ENCODE measurements around the gene LMO4.
A peak's percentile ranks its signal among the peaks of the same experiment; 100 is the strongest.

LMO4 gene, protein sequence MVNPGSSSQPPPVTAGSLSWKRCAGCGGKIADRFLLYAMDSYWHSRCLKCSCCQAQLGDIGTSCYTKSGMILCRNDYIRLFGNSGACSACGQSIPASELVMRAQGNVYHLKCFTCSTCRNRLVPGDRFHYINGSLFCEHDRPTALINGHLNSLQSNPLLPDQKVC

DNA sequence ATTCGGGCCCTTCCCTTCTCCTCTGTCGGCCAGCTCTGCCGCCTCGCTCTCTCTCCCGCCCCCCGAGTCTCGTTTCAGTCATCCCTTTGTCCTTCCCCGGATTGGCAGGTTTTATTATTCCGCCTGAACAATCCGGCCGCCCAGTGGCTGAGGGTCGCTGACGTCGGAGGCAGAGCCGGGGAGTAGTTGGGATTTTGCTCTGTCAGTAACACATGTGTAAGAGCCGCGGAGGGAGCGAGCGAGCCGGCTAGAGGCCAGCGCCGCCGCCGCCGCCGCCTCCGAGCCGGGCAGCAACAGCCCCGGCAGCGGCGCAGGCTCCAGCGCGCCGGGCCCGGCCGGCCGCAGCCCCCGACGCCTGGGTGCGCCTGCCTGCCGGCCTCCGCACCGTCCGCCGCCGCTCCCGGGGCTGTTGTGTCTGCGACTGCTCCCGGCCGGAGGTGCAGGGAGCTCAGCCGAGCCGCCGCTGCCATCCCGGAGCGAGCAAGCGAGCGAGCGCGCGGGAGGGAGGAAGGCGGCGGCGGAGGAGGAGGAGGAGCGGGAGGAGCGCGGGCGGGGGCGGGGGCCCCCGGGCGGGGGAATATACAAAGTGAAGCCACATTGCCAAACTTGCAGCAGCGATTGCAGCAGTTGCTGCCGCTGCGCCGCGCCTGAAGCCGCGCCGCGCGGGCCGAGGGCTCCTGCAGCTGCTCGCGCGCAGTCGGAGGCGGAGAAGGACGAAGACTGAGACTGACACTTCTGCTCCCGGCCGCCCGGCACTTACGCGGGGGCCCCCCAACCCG is at the start of gene LMO4:
Gene LMO4 (plus strand): TSS at position 609 of the 779 bp plus-strand sequence. CDS start 3,136 bp downstream, outside the sequence.
- peak; percentile 80 to 89 for DNase-seq (ENCODE audit: extremely low read depth in 1 of 2, low read depth in 1 of 2)

DNA sequence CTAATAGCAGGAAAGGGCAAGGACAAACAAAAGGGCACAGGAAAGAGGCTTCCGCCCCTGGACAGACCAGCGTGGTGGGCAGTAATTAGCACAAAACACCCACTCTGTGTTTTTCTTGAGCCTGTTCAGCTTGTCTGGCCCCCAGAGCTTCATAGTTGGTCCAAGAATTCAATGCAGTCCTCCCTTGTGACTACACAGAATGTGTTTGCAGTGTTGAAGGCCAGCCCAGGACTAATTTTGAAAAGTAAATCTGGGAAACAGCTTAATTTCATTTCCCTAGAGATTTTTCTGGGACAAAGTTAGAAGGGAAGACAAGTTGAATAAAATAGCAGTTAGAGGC is 49.2 kb upstream of the LMO4 start:
- DNase-seq (ENCODE audit: extremely low read depth in 1 of 2, low read depth in 1 of 2) = no peak

DNA sequence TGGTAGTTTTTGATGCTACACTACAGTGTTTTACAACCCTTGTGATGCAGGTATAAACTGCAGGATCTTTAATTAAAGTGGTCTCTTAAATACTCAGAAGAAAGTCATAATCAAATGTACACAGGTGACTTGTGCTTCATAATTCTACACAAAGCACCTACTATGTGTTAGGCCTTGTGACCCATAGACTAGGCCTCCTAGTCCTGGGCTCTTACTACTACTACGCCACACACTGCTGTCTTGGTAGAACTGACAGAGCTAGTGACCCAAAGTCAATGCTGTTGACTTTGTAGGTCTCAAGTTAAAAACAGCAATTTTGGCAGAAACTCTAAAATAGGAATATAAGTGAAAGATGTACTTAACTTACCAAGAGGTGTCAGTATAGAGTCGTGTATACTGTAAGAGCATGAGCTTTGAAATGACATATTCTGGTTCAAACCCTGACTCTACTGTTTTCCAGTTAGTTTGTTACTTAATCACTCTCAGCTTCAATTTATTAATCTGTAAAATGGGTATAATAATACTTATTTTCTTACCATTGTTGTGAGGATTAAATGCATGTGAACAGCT is 48.6 kb upstream of the LMO4 start:
- DNase-seq (ENCODE audit: extremely low read depth in 1 of 2, low read depth in 1 of 2) = no peak

DNA sequence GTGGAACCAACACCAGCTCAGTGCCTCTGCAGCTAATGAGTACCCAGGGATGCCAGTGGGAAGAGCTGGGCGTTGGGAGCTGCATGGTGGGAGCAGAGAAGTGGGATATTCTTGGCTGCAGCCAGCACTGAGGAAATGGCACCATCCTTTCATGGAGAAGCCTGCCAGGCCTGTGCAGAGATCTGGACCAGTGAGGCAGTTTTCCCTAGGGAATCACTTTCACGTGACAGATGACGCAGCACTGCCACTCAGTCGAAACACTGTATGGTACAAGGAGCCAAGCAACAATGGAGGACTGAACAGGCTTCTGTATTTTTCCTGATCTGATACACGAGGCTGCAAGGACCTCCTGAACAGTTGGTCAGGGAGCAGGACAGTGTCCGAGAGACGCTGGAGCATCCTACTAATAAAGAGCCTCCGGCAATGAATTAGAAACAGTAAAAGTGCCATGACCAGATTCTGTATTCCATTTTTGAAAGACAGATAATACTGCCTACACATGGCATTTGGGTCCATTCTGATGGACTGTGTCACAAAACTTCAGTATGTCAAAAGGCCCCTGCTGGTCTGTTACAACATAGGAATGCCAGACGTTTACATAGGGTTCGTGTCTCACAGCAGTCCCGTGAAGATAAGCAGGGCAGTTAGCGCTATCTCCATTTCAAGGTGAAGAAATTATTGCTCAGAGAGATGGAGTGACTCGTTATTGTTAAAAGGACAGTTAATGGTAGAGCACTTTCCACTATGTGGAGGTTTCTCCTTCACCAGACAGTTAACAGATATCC is 44.0 kb upstream of the LMO4 start:
- no peak for DNase-seq (ENCODE audit: extremely low read depth in 1 of 2, low read depth in 1 of 2)

DNA sequence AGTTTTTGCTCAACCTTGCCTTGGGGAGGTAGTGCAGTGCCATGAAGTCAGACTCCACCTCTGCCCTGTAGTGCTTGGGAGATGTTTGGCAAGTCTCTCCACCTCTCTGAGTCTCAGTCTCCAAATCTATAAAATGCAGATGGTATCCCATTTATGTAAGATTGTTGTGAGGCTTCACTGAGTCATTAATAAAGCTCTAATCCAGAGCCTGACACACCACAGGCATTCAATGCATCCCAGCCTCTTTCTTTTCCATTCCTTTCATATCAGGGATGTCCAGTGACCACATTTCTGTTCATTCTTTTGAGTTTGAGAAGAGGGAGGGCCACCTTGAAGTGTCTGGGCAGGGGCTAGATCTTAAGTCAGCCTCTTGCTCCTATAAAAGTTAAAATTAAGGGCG is 37.6 kb upstream of the LMO4 start:
- DNase-seq (ENCODE audit: extremely low read depth in 1 of 2, low read depth in 1 of 2) = no peak

DNA sequence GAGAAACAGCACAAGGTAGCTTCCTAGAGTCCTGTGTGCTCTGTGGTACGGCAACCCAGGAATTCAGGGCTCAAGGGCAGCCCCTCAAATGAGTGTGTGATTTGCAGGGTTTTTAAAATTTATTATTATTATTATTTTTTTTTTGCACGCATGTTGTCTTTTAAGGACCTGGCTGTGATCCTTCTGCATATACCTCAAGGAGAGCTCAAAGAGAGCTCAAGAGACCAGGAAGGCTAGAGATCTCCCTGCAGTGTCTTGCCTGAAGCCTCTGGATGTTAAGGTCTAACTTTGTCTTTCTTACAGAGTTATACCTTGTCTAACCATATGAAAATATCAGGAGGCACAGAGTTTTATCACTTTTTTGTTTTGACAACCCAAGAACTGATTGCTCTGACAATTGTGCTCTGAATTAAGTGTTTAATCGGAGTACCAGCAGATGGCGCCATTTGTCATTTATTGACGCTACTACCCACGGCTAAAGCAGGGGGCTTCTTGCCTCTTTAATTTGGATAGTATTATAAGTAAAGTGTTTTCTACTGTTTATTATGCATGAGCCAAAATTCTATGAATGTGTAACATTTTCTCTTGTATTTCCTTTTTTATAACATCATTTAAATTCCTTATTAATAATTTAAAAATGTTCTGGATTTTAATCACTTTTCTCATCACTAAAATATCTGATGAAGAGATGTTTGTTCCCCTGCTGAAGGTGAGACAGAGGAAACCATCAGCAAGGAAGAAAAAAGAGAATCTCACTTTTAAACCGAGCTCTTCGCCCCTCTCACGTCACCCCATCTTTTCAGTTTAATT is 35.8 kb upstream of the LMO4 start:
- DNase-seq (ENCODE audit: extremely low read depth in 1 of 2, low read depth in 1 of 2) = peak; percentile 3 to 18

DNA sequence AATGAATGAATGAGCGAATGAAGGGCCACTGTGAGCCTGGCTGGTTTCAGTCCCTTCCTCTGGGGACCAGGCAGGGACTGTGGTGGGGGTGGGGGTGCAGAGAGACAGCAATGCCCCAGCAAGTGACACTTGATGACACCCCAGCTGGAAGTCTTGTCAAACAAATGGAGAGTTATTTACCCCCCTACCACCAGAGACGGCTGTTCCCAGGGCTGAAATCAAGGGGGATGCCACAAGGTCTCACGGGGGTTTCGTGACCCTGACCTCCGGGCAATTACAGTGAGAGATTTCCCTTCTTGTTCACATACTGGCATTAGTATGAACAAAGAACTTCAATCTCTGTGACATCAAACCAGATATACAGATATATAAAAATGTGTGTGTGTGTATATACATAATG is 34.0 kb upstream of the LMO4 start:
- no peak for DNase-seq (ENCODE audit: extremely low read depth in 1 of 2, low read depth in 1 of 2)

DNA sequence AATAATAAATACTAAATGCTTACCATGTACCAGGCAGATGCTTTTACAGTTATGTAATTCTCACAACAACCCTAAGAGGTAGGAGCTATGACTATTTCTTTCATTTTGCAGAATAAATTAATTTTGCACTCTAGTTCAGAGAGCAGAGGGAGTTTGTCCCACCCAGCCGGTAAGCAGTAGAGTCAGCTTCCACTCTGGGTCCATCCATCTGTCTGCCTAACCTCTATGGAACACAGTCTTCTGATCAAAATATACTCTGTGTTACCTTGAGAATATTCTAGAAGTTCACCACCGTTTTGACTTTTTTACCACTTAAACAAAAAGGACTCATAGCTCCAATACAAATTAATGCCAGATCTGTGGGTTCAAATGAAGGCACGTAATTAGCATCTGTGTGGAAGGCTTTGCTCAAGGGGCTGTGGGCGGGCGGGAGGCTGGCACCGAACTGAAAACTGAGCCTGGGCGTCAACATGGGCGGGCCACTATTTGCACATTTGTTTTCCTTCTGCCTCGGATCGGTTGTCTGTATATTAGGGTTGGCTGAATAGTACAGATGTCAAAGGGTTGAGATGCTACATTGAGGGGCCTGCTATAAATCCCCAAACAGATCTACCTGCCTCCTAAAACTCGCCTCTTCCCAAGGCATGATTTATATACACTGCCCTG is 33.1 kb upstream of the LMO4 start:
- no peak for DNase-seq (ENCODE audit: extremely low read depth in 1 of 2, low read depth in 1 of 2)

DNA sequence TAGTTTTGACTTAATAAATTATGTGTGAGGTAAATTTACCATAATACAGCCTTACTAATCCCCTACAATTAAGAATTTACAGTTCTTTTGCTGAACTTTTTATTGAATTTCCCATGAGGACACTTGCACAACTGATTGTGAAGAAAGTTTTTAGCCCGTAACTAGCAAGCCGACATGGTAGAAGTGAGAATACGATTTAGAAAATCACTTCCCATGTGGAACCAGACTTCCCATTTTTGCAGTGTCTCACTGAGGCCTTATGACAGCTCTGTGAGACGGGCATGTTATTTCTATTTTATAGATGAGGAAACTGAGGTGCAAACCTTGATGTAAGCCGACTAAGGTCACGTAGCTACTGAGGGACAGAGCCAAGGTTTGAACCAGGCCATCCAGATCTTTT is 32.5 kb upstream of the LMO4 start:
- DNase-seq (ENCODE audit: extremely low read depth in 1 of 2, low read depth in 1 of 2) = no peak

DNA sequence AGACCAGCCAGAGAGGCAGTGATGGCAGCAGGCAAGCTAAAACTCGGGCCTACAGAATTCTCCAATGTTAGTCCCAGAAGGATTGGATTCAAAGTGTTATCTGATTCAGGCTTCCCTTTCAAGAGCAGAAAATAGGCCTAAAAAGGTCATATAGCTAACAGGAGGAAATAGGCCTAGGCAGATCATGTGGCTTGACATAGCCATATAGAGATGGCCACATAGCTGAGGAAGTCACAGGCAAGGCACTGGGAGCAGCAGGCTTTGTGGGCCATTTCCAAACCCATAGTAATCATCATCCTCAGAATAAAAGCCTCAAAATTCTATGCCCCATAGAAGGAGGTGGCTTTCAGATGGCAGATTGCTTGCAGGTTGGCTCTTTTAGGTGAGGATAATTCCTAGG is 29.0 kb upstream of the LMO4 start:
- no peak for DNase-seq (ENCODE audit: extremely low read depth in 1 of 2, low read depth in 1 of 2)

DNA sequence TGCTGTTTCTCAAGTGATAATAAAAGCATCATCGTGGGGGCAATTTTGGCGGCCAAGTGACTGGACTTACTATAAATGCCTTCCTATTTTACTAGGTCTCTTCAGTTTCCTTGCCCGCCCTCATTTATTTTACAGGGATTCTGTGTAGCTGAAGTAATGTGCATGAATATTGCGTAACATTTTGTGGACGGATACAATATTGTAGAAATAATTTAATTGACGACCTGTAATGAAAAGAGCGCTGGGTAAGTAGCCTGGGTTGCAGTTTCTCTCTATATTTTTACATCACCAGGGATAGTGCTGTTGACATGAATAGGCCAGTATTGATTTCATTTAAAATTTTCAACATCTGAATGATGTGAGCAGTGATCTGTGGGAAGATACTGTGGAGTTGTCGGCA is 28.1 kb upstream of the LMO4 start:
- DNase-seq (ENCODE audit: extremely low read depth in 1 of 2, low read depth in 1 of 2) = no peak

DNA sequence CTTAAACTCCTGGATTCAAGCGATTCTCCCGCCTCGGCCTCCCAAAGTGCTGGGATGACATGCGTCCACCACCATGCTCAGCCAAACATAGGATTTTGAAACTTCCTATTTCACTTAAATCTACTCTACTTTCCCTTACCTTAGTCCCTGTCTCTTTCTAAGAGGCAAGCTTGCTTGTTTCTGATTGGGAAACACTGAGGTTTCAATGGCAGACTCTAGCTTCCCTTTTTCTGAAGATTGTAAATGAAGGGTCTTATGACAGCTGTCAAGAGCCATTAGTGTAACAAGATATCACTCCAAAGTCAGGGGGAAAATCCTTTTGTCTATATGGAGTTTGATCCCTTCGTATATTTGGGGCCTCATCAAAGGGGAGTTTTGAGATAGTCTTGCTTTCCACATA is 23.5 kb upstream of the LMO4 start:
- DNase-seq (ENCODE audit: extremely low read depth in 1 of 2, low read depth in 1 of 2) = no peak

DNA sequence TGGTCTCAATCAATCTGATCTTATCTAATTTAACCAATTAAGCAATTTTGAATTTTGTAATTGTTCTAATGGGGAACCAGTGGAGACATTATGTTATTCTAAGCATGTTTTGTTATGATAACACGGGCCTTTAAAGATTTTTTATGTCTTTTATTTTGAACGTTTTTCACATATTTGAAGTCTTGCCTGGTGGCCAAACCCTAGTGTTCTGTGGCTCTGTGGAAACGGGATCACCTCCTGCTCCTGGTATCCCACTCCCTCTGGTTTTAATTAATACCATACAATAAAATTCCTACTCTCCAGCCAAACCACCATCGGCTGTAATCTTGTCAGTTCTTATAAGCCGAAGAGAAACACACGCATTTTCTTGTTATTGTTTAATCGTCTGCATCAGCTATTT is 22.9 kb upstream of the LMO4 start:
- DNase-seq (ENCODE audit: extremely low read depth in 1 of 2, low read depth in 1 of 2) = no peak

DNA sequence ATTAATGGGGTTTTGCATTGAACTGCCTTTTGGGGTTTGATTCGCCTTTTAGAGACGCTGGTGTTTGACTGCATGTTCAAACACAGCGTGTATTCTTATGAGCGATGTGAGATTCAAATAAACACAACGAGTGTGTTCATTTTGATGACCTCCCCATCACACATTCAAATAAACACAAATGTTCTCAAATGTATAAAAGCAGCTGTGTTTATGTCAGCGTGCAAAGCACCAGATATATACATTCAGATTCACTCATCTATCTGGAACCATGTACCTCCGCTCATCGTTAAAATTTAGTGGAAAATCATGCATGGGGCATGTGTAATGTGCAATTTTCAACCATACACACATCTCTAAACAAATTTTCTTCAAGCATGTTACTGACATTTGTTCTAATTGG is 21.4 kb upstream of the LMO4 start:
- no peak for DNase-seq (ENCODE audit: extremely low read depth in 1 of 2, low read depth in 1 of 2)

DNA sequence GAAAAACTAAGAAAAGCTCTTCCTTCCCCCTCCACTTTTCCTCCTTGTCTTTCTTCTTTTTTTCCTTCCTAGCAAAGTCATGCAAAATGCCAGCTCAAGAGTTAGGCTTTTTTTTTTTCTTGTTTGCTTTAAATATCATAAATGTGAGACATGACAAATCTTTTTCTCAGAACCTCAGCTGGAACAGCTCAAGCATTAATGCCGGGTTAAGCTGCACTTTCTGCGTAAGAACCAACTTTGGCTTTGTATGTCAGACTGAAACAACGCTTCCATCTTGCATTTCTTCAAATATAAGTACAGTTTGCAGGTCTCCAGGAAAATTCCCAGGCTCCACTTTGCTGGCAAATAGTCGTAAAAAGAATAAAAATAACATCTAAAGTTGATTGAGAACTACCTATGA is 20.7 kb upstream of the LMO4 start:
- no peak for DNase-seq (ENCODE audit: extremely low read depth in 1 of 2, low read depth in 1 of 2)

DNA sequence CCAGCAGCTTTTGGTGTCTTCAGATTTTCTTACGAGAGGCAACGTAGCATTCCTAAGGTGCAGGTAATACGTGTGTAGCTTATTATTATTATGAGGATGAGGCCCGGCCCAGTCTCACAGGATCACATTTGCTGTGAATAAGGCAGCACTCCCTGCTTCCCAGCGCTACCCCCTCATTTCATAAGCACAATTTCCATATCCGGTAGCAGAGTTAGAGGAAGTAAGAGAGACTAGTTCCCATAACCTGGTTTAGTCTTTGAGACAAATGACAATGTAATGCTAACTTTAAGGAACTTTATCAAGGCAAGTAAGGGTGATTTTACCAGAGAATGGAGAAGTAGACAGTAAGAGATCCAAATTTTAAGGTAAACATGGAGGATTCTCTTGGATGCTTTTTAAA is 14.6 kb upstream of the LMO4 start:
- no peak for DNase-seq (ENCODE audit: extremely low read depth in 1 of 2, low read depth in 1 of 2)

DNA sequence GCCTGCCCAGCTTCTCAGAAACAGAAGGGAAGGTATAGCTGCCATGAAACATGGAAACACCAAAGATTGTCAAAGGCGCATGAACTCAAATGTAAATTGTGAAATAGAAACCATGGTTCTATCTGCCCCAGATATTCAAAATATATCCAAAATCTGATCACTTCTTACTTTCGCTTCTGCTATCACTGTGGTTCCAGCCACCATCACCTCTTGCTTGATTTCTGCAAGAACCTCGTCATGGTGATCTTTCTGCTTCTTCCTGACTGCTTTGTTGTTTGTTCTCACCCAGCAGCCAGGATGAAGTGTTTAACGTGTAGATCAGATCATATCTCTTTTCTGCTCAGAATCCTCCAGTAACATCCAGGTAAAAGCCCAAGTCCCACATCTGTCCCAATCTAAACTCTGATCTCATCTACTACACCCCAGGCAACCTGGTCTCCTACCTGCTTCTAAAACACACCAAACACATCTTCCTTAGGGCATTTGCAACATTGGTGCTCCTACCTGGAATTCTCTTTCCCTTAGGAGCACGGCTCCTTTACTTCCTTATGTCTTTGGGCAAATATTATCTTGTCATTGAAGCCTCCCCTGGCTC is 10.5 kb upstream of the LMO4 start:
- no peak for DNase-seq (ENCODE audit: extremely low read depth in 1 of 2, low read depth in 1 of 2)

DNA sequence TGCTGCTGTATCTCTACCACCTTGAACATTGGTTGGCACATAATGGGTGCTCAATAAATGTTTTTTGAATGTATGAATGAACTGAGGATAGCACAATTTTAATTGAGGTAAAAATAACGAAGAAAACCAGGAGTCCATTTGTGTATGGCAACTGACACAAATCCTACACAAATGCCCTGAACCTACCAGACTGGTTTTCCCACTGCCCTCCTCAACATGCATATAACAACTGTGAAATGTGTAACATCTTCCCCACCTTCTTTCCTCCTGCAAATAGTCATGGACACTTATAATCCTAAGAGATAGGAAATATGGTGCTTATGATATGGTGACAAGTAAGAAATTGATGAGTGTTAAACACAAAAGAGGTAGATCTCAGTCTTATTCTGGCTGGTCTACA is 9.9 kb upstream of the LMO4 start:
- DNase-seq (ENCODE audit: extremely low read depth in 1 of 2, low read depth in 1 of 2) = no peak

DNA sequence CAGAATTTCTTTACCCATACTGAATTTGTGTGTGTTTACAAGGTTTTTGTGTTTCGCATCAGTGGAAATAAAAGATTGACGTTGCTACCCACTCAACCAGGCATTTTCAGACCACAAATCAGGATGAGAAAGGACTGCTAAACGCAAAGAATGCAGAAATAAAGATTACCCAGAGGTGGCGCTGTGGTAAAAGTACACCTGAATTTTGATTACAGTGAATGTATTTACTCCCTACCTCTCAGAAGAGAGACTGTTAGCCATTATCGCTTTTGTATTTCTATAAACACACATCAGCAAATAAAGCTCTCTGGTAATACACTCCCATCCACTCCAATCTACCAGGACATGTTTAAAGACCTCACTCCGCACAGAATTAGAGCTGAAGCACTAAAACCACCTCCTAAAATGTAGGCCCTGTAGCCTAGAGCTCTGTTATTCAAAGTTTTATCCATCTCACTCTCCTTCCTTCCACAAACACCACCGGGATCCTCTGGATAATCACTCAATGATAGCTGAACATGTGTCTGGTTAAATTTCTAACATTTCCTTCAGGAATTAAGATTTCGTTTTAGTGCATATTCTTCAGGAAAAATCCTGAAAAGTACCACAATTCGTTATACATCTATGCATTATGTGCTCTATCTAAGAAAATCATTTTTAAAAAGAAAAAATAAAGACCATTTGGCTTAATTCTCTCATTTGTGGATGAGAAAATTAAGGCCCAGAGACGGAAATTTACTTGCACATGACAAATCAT is 2.5 kb upstream of the LMO4 start:
- no peak for DNase-seq (ENCODE audit: extremely low read depth in 1 of 2, low read depth in 1 of 2)

Data from stimulated activated CD8-positive, alpha-beta memory T cell treated with anti-CD3 and anti-CD28 coated beads, Interleukin-7, amount 100 ng/mL, for 48 hours (primary cell).